Mucosa of descending colon (tissue), 3 donors: ENCODE results near the gene GMDS. TPM values are rescaled to one million over a fixed set of nuclear protein-coding genes. Genes with fewer than 3 reads are reported as not detected.

Experiments
- ATAC-seq: fragments of 200-7000 bp; cut with Tn5 transposase; one replicate; pipeline ENCODE4 v1.9.1; 2020; ENCODE audit warnings: mild to moderate bottlenecking, moderate library complexity
- DNase-seq, 3 donors: peaks; one replicate each; pipeline ENCODE4 v3.0.0-alpha.2; 2020
- H3K36me3 ChIP-seq: fragments of 200-600 bp; one replicate; pipeline ENCODE4 v1.8.0; 2021; ENCODE audit warnings: low read depth, mild to moderate bottlenecking
- H3K4me1 ChIP-seq: fragments of 200-600 bp; one replicate; pipeline ENCODE4 v1.8.0; 2021; ENCODE audit warnings: low read depth, mild to moderate bottlenecking
- H3K4me3 ChIP-seq: fragments of 200-600 bp; one replicate; pipeline ENCODE4 v1.8.0; 2021; ENCODE audit warnings: mild to moderate bottlenecking
- H3K9me3 ChIP-seq: fragments of 200-600 bp; one replicate; pipeline ENCODE4 v1.8.0; 2021; ENCODE audit warnings: mild to moderate bottlenecking
- CTCF ChIP-seq: fragments of 200-600 bp; IDR thresholded peaks from one replicate; pipeline ENCODE4 v1.8.0; 2022; ENCODE audit warnings: antibody characterized with exemption, mild to moderate bottlenecking
- intact Hi-C, 2 donors: fragments of 100-400 bp; cut with DNase I in 1 of 2; cut with micrococcal nuclease in 1 of 2; formaldehyde crosslinking; loops; one replicate each; pipeline versions ENCODE4 v1.11.0 to v1.11.1; 2022; cut with DNase I, micrococcal nuclease
- total RNA-seq, 3 donors: library from RNA; stranded (reverse); fragmentation: NEBNext Ultra II Directional in 2 of 3; extraction: Animal tissue kit (Norgen Biotek cat#: 25700) in 2 of 3; gene quantifications; one replicate each; pipeline versions ENCODE4 v1.2.1 to v1.2.4, GENCODE V29; 2021 to 2023
- donor health status: DM: no; HTN: no; CAD: no; lungs with moderate emphysema.
- donor health status: DM: no; HTN: no; CAD: no.
- donor health status: DM: no; HTN: yes; CAD: no.

Gene GMDS
- total RNA-seq, 3 donors from 2014 or later = 68.0 to 228 (median 135) TPM

- intact Hi-C loops = no loop called here
- Histone ChIP-seq H3K36me3 (no peaks in the 10 kb centered on the region), H3K4me1 (peaks cover 10% of the 10 kb centered on the region), H3K9me3 (no peaks in the 10 kb centered on the region), H3K4me3 (no peak overlapping the region)
- ATAC-seq (no peak), DNase-seq (no peak)
- TF ChIP-seq CTCF = no peak
Measured at GRCh38 chr6:1895721-1896120, 349.7 kb downstream of the GMDS start.

GRCh38 chr6:1894954-1895353 is 350.5 kb downstream of the GMDS start:
- H3K36me3 ChIP-seq = no peaks in the 10 kb centered on the region
- H3K4me3 ChIP-seq = no peak overlapping the region
- no peaks in the 10 kb centered on the region for H3K9me3 ChIP-seq

GRCh38 chr6:1893470-1894130 is 351.8 kb downstream of the GMDS start:
- no peak overlapping the region for H3K4me3 ChIP-seq
- H3K36me3 ChIP-seq = no peaks in the 10 kb centered on the region
- ATAC-seq (no peak), DNase-seq (no peak)
- intact Hi-C loops = no loop called here
- H3K9me3 ChIP-seq = no peaks in the 10 kb centered on the region
- peaks cover 10% of the 10 kb centered on the region for H3K4me1 ChIP-seq
- no peak for TF ChIP-seq CTCF

More at GRCh38 chr6:1894954-1895353, 350.5 kb downstream of the GMDS start:
- intact Hi-C loops = no loop called here
- H3K4me1 ChIP-seq = peaks cover 10% of the 10 kb centered on the region
- DNase-seq = peak in 2 of 3 donors; percentile 61 to 79
- ATAC-seq = peak; percentile 96
- no peak for TF ChIP-seq CTCF

- H3K4me1 ChIP-seq = peaks cover 10% of the 10 kb centered on the region
- H3K36me3 ChIP-seq = no peaks in the 10 kb centered on the region
- H3K9me3 ChIP-seq = no peaks in the 10 kb centered on the region
- intact Hi-C loops = no loop called here
- H3K4me3 ChIP-seq = no peak overlapping the region
- ATAC-seq = no peak
- no peak for TF ChIP-seq CTCF
- no peak for DNase-seq
Measured at GRCh38 chr6:1892716-1893115, 352.7 kb downstream of the GMDS start.

- Histone ChIP-seq H3K9me3 (no peaks in the 10 kb centered on the region), H3K4me1 (peaks cover 10% of the 10 kb centered on the region), H3K36me3 (no peaks in the 10 kb centered on the region), H3K4me3 (no peak overlapping the region)
- DNase-seq = no peak
- intact Hi-C loops = no loop called here
- no peak for TF ChIP-seq CTCF
- no peak for ATAC-seq
Measured at GRCh38 chr6:1890987-1891386, 354.4 kb downstream of the GMDS start.

GRCh38 chr6:1890071-1890470 is 355.3 kb downstream of the GMDS start:
- H3K9me3 ChIP-seq = no peaks in the 10 kb centered on the region
- no peaks in the 10 kb centered on the region for H3K36me3 ChIP-seq
- H3K4me3 ChIP-seq = no peak overlapping the region
- TF ChIP-seq CTCF = no peak
- peaks cover 5% of the 10 kb centered on the region for H3K4me1 ChIP-seq
- intact Hi-C loops = no loop called here
- ATAC-seq (no peak), DNase-seq (no peak)
